SK-N-SH treated with all-trans-retinoic acid at 6 μM for 48 hours (cell line): ENCODE measurements around the gene MED27.

ENCODE experiments used
- ATAC-seq: fragments of 200-7000 bp; cut with Tn5 transposase; 3 replicates; pipeline ENCODE4 v1.9.1; 2020; ENCODE audit warnings: mild to moderate bottlenecking, moderate library complexity
- ARNTL ChIP-seq: fragments of 450-650 bp; formaldehyde crosslinking; IDR thresholded peaks from 2 replicates; pipeline ENCODE4 v1.5.0; 2020; ENCODE audit warnings: low read depth, mild to moderate bottlenecking, moderate library complexity, borderline replicate concordance
- BACH2 ChIP-seq: fragments of 250-450 bp; sonication (Bioruptor Pico); IDR thresholded peaks from 2 replicates; pipeline ENCODE4 v1.9.0; 2021; ENCODE audit warnings: mild to moderate bottlenecking, borderline replicate concordance
- CSDC2 ChIP-seq: fragments of 250-450 bp; sonication (Bioruptor Pico); IDR thresholded peaks from 2 replicates; pipeline ENCODE4 v1.5.0; 2020; ENCODE audit warnings: mild to moderate bottlenecking, moderate library complexity
- ESRRG ChIP-seq: fragments of 250-450 bp; sonication (Bioruptor Pico); IDR thresholded peaks from 2 replicates; pipeline ENCODE4 v1.6.1; 2021; ENCODE audit warnings: mild to moderate bottlenecking
- GLIS3 ChIP-seq: fragments of 250-450 bp; sonication (Bioruptor Pico); IDR thresholded peaks from 2 replicates; pipeline ENCODE4 v1.5.0; 2020; ENCODE audit warnings: mild to moderate bottlenecking, moderate library complexity
- ISL1 ChIP-seq: fragments of 250-450 bp; sonication (Bioruptor Pico); IDR thresholded peaks from 2 replicates; pipeline ENCODE4 v2.1.2; 2022; ENCODE audit warnings: mild to moderate bottlenecking, moderate library complexity
- OSR1 ChIP-seq: fragments of 250-450 bp; sonication (Bioruptor Pico); IDR thresholded peaks from 2 replicates; pipeline ENCODE4 v1.8.0; 2022; ENCODE audit warnings: moderate library complexity, mild to moderate bottlenecking, inconsistent platforms
- PPARA ChIP-seq: fragments of 250-450 bp; sonication (Bioruptor Pico); IDR thresholded peaks from 2 replicates; pipeline ENCODE4 v1.5.0; 2020; ENCODE audit warnings: mild to moderate bottlenecking, borderline replicate concordance
- RARB ChIP-seq: fragments of 250-450 bp; sonication (Bioruptor Pico); IDR thresholded peaks from 2 replicates; pipeline ENCODE4 v1.8.0; 2021; ENCODE audit warnings: mild to moderate bottlenecking, moderate library complexity
- SNAI2 ChIP-seq: fragments of 250-450 bp; sonication (Bioruptor Pico); IDR thresholded peaks from 2 replicates; pipeline ENCODE4 v1.5.0; 2020; ENCODE audit warnings: mild to moderate bottlenecking, moderate library complexity
- TCF4 ChIP-seq: fragments of 250-450 bp; sonication (Bioruptor Pico); IDR thresholded peaks from 2 replicates; pipeline ENCODE4 v1.8.0; 2021; ENCODE audit warnings: mild to moderate bottlenecking, moderate library complexity, borderline replicate concordance
- ZC3H10 ChIP-seq: fragments of 250-450 bp; sonication (Bioruptor Pico); IDR thresholded peaks from 2 replicates; pipeline ENCODE4 v1.5.1; 2021; ENCODE audit warnings: mild to moderate bottlenecking, moderate library complexity
- ZFP3 ChIP-seq: fragments of 250-450 bp; sonication (Bioruptor Pico); IDR thresholded peaks from 2 replicates; pipeline ENCODE4 v1.5.0; 2020; ENCODE audit warnings: mild to moderate bottlenecking, moderate library complexity
- ZNF565 ChIP-seq: fragments of 450-650 bp; formaldehyde crosslinking; conservative IDR thresholded peaks from 2 replicates; pipeline ENCODE4 v1.5.0; 2020; ENCODE audit warnings: low read depth, mild to moderate bottlenecking, moderate library complexity
- ZNF70 ChIP-seq: fragments of 450-650 bp; formaldehyde crosslinking; IDR thresholded peaks from 2 replicates; pipeline ENCODE4 v1.5.0; 2020; ENCODE audit warnings: mild to moderate bottlenecking, moderate library complexity
- ZNF8 ChIP-seq: fragments of 450-650 bp; formaldehyde crosslinking; IDR thresholded peaks from 2 replicates; pipeline ENCODE4 v1.5.0; 2020; ENCODE audit warnings: mild to moderate bottlenecking, moderate library complexity
- TF ChIP-seq, protein P1 (sequence below): fragments of 250-450 bp; sonication (Bioruptor Pico); IDR thresholded peaks from 2 replicates; pipeline ENCODE4 v1.5.0; 2020; ENCODE audit warnings: mild to moderate bottlenecking, moderate library complexity
- TF ChIP-seq, protein P2 (sequence below): fragments of 250-450 bp; sonication (Bioruptor Pico); IDR thresholded peaks from 2 replicates; pipeline ENCODE4 v1.8.0; 2020; ENCODE audit warnings: mild to moderate bottlenecking, moderate library complexity, borderline replicate concordance
- TF ChIP-seq, protein P3 (sequence below): fragments of 250-450 bp; sonication (Bioruptor Pico); IDR thresholded peaks from 2 replicates; pipeline ENCODE4 v1.8.0; 2021; ENCODE audit warnings: low read depth, mild to moderate bottlenecking, moderate library complexity, borderline replicate concordance
- TF ChIP-seq, protein P4 (sequence below): fragments of 250-450 bp; sonication (Bioruptor Pico); IDR thresholded peaks from 2 replicates; pipeline ENCODE4 v1.5.1; 2021; ENCODE audit warnings: mild to moderate bottlenecking, moderate library complexity

The MED27 gene

DNA sequence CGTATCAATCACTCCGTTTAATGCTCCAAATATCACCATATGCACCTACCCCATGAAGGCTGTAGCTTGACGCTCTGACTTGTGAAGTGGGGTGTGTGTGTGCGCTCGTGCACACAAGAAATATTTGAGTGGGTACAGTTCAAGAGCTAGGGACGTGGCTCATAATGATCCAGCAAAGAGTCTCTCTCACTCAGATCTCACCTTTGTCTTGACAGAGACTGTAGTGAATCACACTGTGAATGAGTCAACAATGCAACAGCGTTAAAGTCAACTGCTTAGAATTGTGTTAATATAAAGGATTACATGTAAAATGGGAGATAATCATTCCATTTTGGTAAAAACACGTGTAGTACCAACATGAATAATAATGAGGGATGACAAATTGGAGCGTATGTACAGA is 119.4 kb downstream of the MED27 start (continued):
- TF ChIP-seq, protein P1, sequence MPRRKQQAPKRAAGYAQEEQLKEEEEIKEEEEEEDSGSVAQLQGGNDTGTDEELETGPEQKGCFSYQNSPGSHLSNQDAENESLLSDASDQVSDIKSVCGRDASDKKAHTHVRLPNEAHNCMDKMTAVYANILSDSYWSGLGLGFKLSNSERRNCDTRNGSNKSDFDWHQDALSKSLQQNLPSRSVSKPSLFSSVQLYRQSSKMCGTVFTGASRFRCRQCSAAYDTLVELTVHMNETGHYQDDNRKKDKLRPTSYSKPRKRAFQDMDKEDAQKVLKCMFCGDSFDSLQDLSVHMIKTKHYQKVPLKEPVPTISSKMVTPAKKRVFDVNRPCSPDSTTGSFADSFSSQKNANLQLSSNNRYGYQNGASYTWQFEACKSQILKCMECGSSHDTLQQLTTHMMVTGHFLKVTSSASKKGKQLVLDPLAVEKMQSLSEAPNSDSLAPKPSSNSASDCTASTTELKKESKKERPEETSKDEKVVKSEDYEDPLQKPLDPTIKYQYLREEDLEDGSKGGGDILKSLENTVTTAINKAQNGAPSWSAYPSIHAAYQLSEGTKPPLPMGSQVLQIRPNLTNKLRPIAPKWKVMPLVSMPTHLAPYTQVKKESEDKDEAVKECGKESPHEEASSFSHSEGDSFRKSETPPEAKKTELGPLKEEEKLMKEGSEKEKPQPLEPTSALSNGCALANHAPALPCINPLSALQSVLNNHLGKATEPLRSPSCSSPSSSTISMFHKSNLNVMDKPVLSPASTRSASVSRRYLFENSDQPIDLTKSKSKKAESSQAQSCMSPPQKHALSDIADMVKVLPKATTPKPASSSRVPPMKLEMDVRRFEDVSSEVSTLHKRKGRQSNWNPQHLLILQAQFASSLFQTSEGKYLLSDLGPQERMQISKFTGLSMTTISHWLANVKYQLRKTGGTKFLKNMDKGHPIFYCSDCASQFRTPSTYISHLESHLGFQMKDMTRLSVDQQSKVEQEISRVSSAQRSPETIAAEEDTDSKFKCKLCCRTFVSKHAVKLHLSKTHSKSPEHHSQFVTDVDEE (CRISPR knock-in tag): no peak
- TF ChIP-seq, all 23 proteins: peak for 0

DNA sequence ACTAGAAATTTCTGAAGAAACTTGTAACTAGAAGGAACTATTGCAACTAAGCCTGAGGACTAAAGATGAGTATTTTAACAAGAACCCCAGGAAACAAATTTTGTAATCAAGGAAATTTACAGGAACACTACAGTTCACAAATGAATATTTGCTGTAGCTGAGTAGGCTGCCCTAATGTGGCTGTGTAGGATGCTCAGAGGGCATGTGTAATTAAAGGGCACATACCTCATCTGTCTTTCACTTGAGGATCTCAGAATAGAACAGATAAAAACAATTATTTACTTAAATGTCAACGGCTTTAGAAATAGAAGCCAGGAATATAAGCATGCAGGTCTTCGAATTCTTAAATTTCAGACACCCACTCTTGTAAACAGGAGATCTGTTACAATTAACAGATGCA is 119.8 kb downstream of the MED27 start:
- TF ChIP-seq RARB (CRISPR knock-in tag) (no peak), ZFP3 (CRISPR knock-in tag) (no peak), ZNF565 (CRISPR knock-in tag) (no peak), ISL1 (CRISPR knock-in tag) (no peak), GLIS3 (CRISPR knock-in tag) (no peak), ZC3H10 (no peak), ZNF8 (CRISPR knock-in tag) (no peak), CSDC2 (no peak), PPARA (CRISPR knock-in tag) (no peak), TCF4 (CRISPR knock-in tag) (no peak), SNAI2 (CRISPR knock-in tag) (no peak), BACH2 (no peak), OSR1 (CRISPR knock-in tag) (no peak), ARNTL (CRISPR knock-in tag) (no peak)
- TF ChIP-seq, protein P2, sequence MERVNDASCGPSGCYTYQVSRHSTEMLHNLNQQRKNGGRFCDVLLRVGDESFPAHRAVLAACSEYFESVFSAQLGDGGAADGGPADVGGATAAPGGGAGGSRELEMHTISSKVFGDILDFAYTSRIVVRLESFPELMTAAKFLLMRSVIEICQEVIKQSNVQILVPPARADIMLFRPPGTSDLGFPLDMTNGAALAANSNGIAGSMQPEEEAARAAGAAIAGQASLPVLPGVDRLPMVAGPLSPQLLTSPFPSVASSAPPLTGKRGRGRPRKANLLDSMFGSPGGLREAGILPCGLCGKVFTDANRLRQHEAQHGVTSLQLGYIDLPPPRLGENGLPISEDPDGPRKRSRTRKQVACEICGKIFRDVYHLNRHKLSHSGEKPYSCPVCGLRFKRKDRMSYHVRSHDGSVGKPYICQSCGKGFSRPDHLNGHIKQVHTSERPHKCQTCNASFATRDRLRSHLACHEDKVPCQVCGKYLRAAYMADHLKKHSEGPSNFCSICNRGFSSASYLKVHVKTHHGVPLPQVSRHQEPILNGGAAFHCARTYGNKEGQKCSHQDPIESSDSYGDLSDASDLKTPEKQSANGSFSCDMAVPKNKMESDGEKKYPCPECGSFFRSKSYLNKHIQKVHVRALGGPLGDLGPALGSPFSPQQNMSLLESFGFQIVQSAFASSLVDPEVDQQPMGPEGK (CRISPR knock-in tag): no peak
- ATAC-seq: no peak

DNA sequence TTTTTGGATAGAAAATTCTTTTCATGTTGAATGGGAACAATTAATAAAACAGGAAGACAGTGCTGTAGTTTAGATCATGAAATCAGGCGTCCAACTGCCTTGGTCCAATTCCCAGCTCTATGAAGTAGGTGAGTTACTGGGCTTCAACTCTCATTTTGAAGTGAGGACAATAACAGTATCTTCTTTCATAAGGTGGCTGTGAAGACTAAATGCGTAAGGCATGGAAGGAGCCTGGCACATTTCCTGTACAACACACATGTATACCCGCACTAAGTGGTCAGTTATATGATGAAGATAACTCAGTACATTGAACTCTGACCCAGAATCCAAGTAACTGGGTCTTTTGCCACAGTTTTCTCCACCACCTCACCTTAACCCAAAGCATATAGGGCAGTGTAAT is 120.6 kb downstream of the MED27 start:
- no peak for ATAC-seq
- TF ChIP-seq ZNF8 (CRISPR knock-in tag): no peak
- TF ChIP-seq, protein P3, sequence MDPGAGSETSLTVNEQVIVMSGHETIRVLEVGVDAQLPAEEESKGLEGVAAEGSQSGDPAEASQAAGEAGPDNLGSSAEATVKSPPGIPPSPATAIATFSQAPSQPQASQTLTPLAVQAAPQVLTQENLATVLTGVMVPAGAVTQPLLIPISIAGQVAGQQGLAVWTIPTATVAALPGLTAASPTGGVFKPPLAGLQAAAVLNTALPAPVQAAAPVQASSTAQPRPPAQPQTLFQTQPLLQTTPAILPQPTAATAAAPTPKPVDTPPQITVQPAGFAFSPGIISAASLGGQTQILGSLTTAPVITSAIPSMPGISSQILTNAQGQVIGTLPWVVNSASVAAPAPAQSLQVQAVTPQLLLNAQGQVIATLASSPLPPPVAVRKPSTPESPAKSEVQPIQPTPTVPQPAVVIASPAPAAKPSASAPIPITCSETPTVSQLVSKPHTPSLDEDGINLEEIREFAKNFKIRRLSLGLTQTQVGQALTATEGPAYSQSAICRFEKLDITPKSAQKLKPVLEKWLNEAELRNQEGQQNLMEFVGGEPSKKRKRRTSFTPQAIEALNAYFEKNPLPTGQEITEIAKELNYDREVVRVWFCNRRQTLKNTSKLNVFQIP: no peak
- TF ChIP-seq, protein P4, sequence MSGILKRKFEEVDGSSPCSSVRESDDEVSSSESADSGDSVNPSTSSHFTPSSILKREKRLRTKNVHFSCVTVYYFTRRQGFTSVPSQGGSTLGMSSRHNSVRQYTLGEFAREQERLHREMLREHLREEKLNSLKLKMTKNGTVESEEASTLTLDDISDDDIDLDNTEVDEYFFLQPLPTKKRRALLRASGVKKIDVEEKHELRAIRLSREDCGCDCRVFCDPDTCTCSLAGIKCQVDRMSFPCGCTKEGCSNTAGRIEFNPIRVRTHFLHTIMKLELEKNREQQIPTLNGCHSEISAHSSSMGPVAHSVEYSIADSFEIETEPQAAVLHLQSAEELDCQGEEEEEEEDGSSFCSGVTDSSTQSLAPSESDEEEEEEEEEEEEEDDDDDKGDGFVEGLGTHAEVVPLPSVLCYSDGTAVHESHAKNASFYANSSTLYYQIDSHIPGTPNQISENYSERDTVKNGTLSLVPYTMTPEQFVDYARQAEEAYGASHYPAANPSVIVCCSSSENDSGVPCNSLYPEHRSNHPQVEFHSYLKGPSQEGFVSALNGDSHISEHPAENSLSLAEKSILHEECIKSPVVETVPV (CRISPR knock-in tag): no peak
- no peak for TF ChIP-seq ESRRG (CRISPR knock-in tag)
- TF ChIP-seq, protein P1 (CRISPR knock-in tag): no peak
- TF ChIP-seq ZNF70: no peak
- no peak for TF ChIP-seq ZC3H10
- no peak for TF ChIP-seq BACH2
- no peak for TF ChIP-seq ZFP3 (CRISPR knock-in tag)
- TF ChIP-seq PPARA (CRISPR knock-in tag): no peak
- TF ChIP-seq SNAI2 (CRISPR knock-in tag): no peak
